Activated gamma-delta T cell treated with anti-CD3 and anti-CD28 coated beads, Interleukin-2, amount 50 U/mL, for 16 hours (primary cell): Measurements from ENCODE around the gene IL36RN.

Experiments
- DNase-seq: peaks from one replicate; pipeline ENCODE4 v3.0.0-alpha.2; 2020; ENCODE audit warnings: low read depth

The IL36RN gene

GRCh38 chr2:113058998-113059960 is at the start of gene IL36RN:
Gene IL36RN, plus strand, starts transcription at chr2:113059198. Its CDS starts 241 bp downstream, at chr2:113059439.
- no peak for DNase-seq

GRCh38 chr2:113009622-113010021 is 49.4 kb upstream of the IL36RN start:
- no peak for DNase-seq

DNA sequence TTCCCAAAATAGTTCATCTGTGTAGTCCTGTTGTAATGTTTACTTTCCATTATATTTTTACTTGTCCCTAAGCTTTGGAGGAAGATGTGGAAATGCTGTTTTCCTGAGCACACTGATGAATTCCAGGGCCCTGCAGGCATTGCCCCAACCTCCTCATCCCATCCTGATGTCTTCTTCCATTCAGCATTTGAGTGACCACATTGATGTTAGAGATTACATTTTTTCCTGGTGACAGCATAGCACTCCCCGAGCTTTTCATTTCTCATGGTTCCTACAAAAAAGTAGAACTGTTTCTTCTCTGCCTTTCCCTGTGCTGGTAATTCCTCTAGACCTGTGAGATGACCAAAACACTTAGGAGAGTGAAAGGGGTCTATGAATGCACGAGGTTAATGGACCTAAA is 48.9 kb upstream of the IL36RN start:
- no peak for DNase-seq

- DNase-seq: no peak
Observed at GRCh38 chr2:113011108-113011507, 47.9 kb upstream of the IL36RN start.

GRCh38 chr2:113012436-113013335 is 46.3 kb upstream of the IL36RN start:
- DNase-seq: no peak

DNA sequence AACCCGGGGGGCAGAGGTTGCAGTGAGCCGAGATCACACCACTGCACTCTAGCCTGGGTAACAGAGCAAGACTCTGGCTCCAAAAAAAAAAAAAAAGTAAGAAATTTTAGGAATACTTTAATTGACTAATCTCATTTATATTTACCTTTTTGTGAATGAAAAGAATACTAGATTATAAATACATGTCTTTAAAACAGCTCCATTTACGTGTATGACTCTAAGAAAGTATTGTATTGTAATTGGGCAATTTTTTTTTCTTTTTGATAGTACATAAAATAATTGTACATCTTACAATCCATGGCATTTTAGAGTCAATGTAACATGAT is 45.7 kb upstream of the IL36RN start:
- no peak for DNase-seq

- no peak for DNase-seq
Observed at GRCh38 chr2:113014067-113014466, 44.9 kb upstream of the IL36RN start.

GRCh38 chr2:113015042-113015441 is 44.0 kb upstream of the IL36RN start:
- no peak for DNase-seq

GRCh38 chr2:113015655-113016054 is 43.3 kb upstream of the IL36RN start:
- no peak for DNase-seq

DNA sequence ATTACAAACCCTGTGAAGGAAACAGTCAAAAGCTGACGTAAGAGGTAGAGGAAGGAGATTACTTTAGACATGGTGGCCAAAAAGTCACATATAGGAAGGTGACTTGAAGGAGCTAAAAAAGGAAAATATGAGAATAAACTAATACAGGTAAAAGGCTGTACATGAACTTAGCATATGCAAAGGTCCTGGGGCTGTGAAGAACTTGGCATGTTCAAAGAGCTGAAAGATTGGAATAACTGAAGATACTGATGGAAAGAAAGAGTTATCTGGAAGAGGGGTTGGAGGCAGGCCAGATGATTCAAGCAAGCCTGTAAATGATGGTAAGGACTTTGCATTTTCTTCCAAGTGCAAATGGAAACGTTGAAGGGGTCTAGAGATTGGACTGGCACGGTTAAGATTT is 40.5 kb upstream of the IL36RN start:
- no peak for DNase-seq

DNA sequence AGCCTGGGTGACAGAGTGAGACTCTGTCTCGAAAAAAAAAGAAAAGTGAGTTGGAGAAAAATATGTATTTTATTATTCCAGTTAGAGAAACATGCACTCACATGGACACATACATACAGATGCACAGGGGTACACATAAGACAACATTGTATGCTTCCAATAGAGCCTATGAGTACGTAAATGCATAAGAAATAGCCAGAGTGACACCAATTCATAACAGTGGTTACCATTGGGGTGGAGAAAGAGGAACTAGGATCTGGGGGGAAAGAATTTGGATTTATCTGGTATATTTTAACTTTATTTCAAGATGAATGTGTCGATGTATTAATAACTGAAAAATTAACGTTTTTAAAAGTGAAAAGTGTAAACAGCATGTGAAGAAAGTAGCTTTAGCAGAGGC is 37.7 kb upstream of the IL36RN start:
- no peak for DNase-seq

- DNase-seq: no peak
Observed at GRCh38 chr2:113024764-113025163, 34.2 kb upstream of the IL36RN start.

DNA sequence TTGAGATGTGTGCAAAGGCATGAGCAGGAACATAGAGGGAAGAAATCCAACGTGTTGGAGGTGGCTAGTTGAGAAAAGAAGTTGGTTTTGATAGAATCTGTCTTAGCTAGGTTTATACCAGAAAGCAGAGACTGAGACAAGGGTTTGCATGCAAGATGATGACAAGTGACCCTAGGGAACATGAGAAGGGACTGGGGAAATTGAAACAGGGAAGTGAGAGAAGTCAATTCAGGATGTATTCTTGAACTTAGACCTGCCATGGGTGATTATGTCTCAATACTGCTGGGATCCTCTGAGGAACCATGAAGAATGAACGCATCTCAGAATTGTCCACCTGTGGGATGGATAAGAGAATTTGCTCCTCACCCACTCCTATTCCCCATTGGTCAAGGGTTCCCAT is 33.3 kb upstream of the IL36RN start:
- DNase-seq: no peak

GRCh38 chr2:113027691-113028090 is 31.3 kb upstream of the IL36RN start:
- DNase-seq: no peak

DNA sequence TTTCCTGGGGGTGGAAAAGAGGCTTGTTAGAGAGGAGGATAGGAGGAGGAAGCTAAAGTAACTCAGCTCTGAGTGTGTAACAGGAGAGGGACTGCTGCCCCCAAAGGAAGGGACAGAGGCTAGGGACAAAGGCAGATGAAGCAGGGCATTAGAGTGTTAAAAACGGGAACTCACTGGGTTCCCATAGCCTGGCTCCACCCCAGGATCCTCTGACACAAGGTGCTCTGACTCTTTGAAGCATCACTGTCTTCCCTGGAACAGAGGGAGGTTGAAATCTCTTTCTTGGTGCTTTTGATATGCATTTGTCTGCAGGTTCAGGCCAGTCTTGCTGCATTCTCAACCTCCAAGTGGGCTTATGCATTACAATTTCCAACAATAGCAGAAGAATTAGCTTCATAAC is 30.9 kb upstream of the IL36RN start:
- DNase-seq: no peak

- no peak for DNase-seq
Observed at GRCh38 chr2:113032737-113033136, 26.3 kb upstream of the IL36RN start.

DNA sequence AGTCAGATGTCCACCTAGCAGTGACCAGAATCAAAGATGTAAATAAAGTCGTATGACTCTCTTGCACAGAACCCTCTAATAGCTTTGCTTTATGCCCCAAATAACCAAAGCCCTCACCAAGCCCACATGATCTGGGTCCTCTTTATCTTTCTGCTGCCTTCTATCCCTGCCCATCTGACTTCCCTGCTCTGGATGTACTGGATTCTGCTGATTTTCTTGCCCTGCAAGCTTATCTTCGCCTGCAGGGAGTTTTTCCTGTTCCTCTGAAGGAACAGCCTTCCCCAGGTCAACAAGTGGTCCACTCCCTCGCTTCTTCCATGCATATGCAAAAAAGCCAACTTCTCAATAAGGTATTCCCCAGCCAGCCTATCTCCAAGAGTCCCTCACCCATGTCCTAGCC is 25.0 kb upstream of the IL36RN start:
- no peak for DNase-seq

DNA sequence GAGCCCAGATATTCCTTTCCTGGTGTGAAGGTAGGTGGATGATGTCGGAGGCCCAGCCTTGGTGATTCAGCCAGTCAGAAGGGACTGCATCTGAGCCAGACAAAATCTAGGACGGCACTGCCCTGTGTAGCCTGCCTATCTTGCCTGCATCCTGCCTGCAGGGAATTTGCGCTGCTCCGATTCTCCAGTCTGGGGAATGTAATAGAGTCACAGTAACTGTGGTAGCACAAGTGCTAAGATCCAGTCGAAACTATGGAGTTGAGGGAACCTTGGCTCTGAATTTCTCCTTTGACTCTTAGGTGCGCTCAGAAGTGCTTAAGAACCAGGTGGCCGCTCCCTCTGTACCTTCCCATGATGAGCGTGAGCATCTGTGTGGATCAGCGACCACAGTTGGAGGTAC is 22.2 kb upstream of the IL36RN start:
- no peak for DNase-seq

DNA sequence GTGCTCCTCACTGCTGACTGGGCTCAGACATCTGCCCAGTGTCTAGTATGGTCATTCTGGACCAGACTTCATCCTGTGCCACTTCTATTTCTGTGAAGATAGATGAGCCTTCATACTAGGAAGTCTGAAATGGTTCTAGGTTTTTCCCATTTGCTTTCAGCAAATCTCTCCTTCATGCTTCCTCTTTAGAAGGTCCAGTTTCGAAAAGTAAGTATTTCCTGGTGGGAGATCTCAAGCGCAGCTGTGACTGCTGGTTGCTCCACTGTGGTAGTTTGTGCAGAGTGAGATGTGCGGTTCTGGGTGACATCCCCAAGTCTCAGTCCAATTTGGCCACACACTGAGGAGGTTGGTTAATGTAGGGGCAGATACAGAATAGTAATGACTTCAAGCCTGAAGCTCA is 20.7 kb upstream of the IL36RN start:
- no peak for DNase-seq

DNA sequence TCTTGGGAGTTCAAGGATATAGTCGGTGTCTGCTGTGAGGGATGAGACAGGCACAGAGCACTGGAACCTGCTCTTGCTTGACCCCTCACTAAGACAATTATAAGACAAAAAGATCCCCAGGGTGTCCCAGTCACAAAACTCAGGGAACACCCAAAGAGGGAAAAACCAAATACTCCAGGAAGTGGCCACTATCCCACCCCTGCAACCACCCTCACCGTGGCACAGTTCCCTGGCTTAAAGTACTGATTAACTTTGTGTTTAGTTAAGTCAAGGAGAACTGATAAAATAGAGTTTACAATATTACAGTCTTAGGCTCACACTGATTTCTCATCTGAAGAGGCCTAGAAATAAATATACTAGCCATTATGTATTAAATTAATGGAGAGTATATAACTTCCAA is 19.8 kb upstream of the IL36RN start:
- no peak for DNase-seq

DNA sequence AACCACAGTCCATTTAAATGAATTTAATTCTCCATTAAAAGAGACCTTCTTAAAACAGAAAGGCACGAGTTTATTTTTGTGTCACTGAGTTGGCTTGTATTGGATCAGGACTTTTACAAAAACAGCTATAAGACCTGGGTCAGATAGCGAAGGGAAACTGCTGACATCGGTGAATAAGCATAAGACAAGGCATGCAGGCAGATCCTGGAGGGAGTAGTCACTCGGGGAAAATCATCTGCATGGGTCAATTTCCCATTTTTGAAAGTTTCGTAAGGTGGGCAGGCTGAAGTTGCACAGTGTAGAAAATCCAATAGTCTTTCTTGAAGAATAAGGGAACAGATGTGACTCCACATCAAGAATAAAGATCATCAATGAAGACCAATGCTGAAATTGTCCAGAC is 19.3 kb upstream of the IL36RN start:
- no peak for DNase-seq

GRCh38 chr2:113041871-113042270 is 17.1 kb upstream of the IL36RN start:
- no peak for DNase-seq

DNA sequence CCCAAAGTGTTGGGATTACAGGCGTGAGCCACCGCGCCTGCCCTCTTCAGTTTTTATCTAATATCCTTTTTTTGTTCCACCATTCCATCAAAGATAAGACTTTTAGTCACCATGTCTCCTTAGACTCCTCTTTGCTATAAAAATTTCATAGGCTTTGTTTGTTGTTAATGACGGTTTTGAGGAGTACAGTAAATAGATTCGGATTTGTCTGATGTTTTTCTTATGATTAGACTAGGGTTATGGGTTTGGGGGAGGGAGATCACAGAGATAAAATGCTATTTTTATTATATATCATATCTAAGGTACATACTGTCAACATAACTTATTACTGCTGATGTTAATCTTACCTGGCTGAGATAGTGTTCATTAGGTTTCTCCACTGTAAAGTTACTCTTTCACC is 12.5 kb upstream of the IL36RN start:
- no peak for DNase-seq
